ENCODE results near the gene SMIM44. TPM values are rescaled to one million over a fixed set of nuclear protein-coding genes. Genes with fewer than 3 reads are reported as not detected.

SMIM44 gene
- total RNA-seq, 4 donors from 2014 or later = not detected

DNA sequence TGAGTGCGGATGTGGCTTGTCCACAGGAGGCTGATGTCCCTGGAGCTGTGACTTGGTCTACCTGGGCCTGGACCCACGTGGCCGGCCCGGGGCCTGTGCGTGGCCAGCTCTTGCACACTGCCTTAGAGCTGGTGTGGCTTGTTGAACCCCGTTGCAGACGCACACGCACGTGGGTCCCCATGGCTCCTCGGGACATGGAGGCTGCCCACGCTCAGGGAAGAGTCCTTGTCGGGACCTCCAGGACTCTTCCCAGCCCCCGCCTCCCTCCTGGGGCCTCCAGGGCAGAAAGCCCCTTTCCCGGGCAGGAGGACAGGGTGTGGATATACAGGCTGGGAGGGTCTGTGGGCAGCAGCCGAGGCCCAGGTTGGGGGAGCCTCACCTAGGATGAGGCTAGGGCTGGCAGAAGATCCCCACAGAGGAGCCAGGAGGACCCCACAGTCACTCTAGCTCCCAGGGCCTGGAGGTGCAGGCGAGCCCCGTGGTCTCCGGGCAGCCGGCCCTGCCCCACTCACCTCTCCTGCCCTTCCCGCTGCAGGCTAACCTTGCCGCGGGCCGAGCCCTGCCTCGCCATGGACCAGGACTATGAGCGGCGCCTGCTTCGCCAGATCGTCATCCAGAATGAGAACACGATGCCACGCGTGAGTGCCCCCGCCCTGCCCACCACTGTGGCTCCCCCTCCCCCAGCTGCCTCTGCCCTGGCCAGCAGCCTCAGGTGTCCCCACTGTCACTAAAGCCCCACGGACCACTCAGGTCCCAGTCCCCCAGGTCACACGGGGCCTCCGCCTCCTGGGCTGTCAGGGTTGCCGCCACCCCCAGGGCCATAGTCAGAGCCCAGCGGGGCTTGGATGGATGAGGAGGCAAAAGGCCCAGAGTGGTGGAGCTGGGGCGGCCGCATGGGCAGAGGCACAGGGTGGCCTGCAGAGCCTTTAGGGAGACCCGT is 39.5 kb upstream of the SMIM44 start:
- no peak for TF ChIP-seq CTCF (IDR thresholded peaks at IDR 0.05)
- no peak for DNase-seq (ENCODE audit: low spot score)
- no peak for ATAC-seq (ENCODE audit: low FRiP score)

DNA sequence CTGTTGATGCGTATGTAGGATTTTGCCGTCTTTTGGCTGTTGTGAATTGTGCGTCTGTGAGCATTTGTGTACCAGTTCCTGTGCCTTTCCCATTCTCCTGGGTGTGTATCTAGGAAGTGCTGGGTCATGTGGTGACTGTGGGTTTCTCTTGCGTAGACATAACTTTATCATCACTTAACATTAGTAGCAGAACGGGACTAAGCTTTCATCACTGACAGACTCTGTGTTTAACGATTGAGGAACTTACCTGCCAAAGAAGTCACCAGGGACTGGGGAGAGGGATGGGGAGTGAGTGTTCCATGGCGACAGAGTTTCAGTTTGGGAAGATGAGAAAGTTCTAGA is 37.8 kb upstream of the SMIM44 start:
- TF ChIP-seq CTCF (IDR thresholded peaks at IDR 0.05) = no peak
- ATAC-seq (ENCODE audit: low FRiP score) (no peak), DNase-seq (ENCODE audit: low spot score) (no peak)

DNA sequence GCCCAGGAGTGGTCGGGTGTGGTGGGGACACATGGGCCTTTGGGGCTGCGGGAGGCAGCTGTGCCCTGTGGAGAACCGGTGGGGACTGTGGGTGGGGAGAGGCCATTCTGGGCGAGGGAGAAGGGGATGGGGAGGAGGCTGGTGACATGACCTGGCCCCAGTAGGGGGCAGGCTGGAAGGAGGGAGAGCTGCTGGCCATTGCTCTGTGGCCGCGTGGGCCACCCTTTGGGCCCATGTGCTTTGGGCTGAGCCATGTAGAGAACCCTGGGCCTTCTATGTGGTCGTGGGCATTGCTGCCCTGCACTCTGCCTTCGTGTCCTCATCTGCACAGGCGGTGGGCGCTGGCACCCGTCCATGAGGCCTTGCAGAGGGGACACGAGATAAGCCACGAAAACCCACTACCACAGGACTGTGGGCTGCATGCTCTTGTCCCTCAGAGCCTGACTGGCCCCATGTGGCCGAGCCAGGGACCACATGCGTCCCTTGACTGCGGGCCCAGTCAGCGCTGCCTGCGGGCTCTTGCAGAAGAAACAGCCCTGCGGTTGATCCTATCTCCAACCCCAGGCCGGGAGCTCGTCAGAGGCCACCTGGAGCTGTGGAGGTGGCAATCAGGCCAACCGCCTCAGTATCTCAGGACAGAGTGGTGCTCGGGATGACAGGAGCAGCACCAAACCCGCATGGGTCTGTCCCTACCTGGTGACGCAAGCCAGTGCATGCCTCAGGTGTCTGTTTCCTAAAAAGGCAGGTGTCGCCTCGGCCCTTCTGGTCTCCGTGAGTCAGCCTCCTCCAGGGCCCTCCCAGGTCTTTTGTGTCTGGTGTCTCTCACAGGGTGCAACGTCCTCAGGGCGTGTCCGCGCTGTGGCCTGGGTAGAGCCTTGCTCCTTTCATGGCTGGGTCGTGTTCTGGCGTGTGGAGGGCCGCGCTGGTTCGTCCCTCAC is 37.2 kb upstream of the SMIM44 start:
- TF ChIP-seq CTCF (IDR thresholded peaks at IDR 0.05) = no peak
- ATAC-seq (ENCODE audit: low FRiP score) (no peak), DNase-seq (ENCODE audit: low spot score) (no peak)

GRCh38 chr19:3519126-3519525 is 35.9 kb upstream of the SMIM44 start:
- no peak for DNase-seq (ENCODE audit: low spot score)
- ATAC-seq (ENCODE audit: low FRiP score) = no peak
- TF ChIP-seq CTCF (IDR thresholded peaks at IDR 0.05) = no peak

DNA sequence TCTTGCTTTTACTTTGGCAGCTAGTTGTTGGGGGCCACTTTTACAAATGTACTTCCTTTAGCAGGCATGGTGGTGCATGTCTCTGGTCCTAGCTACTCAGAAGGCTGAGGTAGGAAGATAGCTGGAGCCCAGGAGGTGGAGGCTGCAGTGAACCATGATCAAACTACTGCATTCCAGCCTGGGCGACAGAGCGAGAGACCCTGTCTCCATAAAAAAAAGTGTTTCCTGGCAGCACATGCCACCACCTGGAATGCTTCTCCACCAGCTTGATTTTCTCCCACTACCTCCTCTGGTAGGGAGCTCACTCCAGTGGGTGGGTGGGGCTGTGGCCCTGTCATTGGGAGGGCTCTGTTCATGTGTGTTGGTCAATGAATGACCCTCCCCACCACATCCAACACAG is 35.4 kb upstream of the SMIM44 start:
- DNase-seq (ENCODE audit: low spot score) (no peak), ATAC-seq (ENCODE audit: low FRiP score) (no peak)
- TF ChIP-seq CTCF (IDR thresholded peaks at IDR 0.05) = no peak

DNA sequence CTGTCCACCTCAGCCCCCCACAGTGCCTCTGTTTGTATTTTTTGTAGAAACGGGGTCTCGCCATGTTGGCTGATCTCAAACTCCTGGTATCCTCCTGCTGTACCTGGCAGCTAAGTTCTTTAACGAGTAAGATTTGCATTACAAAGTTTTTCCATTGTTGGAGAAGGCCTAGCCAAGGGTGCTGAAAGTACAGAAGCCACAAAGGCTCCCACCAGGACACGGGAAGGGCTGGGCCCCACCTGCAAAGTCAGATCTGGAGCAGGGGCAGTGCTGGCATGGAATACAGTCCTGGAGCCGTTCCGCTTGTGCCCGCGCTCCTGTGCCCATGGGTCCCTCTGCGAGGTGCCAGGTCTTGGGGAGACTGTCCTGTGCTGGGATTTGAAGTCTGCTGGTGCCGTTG is 35.0 kb upstream of the SMIM44 start:
- TF ChIP-seq CTCF (IDR thresholded peaks at IDR 0.05) = no peak

More for the DNA sequence above, 35.0 kb upstream of the SMIM44 start:
- no peak for ATAC-seq (ENCODE audit: low FRiP score)
- no peak for DNase-seq (ENCODE audit: low spot score)

All from omental fat pad (tissue), 4 donors.